AG09309 (cell line): ENCODE results near the gene GRM3.

ENCODE experiments used
- DNase-seq: peaks from one replicate; pipeline ENCODE4 v3.0.0-alpha.2; 2010; ENCODE audit warnings: low read depth
- H3K4me3 ChIP-seq: 2 replicates; pipeline ENCODE4 v1.5.1; 2011; ENCODE audit warnings: mild to moderate bottlenecking, low read depth, low read length, moderate library complexity; ENCODE audit not compliant: control insufficient read depth
- CTCF ChIP-seq: IDR thresholded peaks from 2 replicates; pipeline ENCODE4 v1.5.1; 2011; ENCODE audit warnings: mild to moderate bottlenecking, low read depth, low read length, inconsistent platforms; ENCODE audit not compliant: insufficient read depth, control insufficient read depth; ENCODE audit errors: missing control alignments

Gene GRM3

GRCh38 chr7:86765931-86766330 lies 122.2 kb downstream of the GRM3 start:
- H3K4me3 ChIP-seq: no peak overlapping the region
- TF ChIP-seq CTCF: no peak
- no peak for DNase-seq

- TF ChIP-seq CTCF: no peak
These were observed 124.7 kb downstream of the GRM3 start for GRCh38 chr7:86768394-86768793.

GRCh38 chr7:86768967-86769760 lies 125.5 kb downstream of the GRM3 start:
- no peak overlapping the region for H3K4me3 ChIP-seq
- no peak for TF ChIP-seq CTCF
- DNase-seq: no peak

More at GRCh38 chr7:86768394-86768793, 124.7 kb downstream of the GRM3 start:
- H3K4me3 ChIP-seq: no peak overlapping the region
- DNase-seq: no peak

- no peak for TF ChIP-seq CTCF
- no peak overlapping the region for H3K4me3 ChIP-seq
- no peak for DNase-seq
These were observed 129.6 kb downstream of the GRM3 start for GRCh38 chr7:86773309-86773708.

GRCh38 chr7:86775203-86775602 lies 131.5 kb downstream of the GRM3 start:
- no peak for DNase-seq
- TF ChIP-seq CTCF: no peak
- H3K4me3 ChIP-seq: no peak overlapping the region

DNA sequence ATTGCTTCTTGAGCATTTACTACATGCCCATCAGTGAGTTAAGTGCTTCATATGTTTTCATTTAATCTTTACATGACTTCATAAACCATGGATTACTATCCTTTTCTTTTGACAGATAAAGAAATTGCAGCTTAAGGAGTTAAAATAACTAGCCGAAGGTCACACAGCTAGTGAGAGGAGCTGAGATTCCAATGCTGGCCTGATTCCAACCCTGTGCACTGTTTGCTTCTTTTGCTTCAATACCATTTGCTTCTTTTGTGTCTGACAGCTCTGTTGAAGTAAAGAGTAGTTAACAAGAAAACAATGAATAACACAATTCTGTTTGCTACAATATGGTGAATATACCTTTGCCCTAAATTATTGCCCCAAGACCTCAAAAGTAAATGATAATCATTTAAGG lies 132.4 kb downstream of the GRM3 start:
- no peak for DNase-seq
- no peak for TF ChIP-seq CTCF
- H3K4me3 ChIP-seq: no peak overlapping the region

GRCh38 chr7:86778271-86778670 lies 134.6 kb downstream of the GRM3 start:
- TF ChIP-seq CTCF: no peak
- no peak for DNase-seq
- no peak overlapping the region for H3K4me3 ChIP-seq
